ENCODE measurements around the gene UVRAG.

UVRAG gene

DNA sequence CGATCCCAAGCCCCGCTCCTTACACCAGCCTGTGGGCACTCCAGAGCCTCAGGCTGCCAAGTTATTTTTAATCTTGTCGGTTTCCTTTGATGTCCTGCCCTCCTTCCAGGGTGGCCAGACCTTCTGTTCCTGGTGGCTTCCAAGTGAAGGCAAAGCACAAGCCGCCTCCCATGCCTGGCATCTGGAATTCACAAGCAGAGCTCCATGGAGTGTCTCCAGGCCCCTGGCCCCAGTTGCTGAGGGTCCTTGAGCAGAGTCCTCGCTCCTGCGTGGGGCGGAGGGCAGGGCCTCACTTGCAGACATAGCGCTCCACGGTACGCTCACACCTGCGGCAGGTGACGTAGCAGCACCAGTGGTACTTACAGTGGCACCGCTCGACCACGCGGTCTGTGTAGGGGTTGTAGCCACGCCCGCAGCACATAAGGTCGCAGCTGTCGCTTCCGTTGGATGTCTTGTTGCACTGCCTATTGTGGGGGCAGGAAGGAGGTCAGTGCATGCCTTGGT, 371.8 kb downstream of the UVRAG start:
- no peak overlapping the region for H3K27ac ChIP-seq (replicated peaks)
- no peak for DNase-seq (ENCODE audit: low read depth in 1 of 2, low spot score in 1 of 2)
- TF ChIP-seq POLR2AphosphoS5 (IDR thresholded peaks at IDR 0.05; ENCODE audit: low read depth) (no peak), SPI1 (IDR thresholded peaks at IDR 0.05; ENCODE audit: borderline replicate concordance, low read depth) (no peak), GABPA (IDR thresholded peaks at IDR 0.05; ENCODE audit: low read depth) (no peak)
- TF ChIP-seq, protein P1, sequence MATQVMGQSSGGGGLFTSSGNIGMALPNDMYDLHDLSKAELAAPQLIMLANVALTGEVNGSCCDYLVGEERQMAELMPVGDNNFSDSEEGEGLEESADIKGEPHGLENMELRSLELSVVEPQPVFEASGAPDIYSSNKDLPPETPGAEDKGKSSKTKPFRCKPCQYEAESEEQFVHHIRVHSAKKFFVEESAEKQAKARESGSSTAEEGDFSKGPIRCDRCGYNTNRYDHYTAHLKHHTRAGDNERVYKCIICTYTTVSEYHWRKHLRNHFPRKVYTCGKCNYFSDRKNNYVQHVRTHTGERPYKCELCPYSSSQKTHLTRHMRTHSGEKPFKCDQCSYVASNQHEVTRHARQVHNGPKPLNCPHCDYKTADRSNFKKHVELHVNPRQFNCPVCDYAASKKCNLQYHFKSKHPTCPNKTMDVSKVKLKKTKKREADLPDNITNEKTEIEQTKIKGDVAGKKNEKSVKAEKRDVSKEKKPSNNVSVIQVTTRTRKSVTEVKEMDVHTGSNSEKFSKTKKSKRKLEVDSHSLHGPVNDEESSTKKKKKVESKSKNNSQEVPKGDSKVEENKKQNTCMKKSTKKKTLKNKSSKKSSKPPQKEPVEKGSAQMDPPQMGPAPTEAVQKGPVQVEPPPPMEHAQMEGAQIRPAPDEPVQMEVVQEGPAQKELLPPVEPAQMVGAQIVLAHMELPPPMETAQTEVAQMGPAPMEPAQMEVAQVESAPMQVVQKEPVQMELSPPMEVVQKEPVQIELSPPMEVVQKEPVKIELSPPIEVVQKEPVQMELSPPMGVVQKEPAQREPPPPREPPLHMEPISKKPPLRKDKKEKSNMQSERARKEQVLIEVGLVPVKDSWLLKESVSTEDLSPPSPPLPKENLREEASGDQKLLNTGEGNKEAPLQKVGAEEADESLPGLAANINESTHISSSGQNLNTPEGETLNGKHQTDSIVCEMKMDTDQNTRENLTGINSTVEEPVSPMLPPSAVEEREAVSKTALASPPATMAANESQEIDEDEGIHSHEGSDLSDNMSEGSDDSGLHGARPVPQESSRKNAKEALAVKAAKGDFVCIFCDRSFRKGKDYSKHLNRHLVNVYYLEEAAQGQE (IDR thresholded peaks at IDR 0.05; ENCODE audit: insufficient replicate concordance, low read depth) = no peak
- TF ChIP-seq, protein P2, sequence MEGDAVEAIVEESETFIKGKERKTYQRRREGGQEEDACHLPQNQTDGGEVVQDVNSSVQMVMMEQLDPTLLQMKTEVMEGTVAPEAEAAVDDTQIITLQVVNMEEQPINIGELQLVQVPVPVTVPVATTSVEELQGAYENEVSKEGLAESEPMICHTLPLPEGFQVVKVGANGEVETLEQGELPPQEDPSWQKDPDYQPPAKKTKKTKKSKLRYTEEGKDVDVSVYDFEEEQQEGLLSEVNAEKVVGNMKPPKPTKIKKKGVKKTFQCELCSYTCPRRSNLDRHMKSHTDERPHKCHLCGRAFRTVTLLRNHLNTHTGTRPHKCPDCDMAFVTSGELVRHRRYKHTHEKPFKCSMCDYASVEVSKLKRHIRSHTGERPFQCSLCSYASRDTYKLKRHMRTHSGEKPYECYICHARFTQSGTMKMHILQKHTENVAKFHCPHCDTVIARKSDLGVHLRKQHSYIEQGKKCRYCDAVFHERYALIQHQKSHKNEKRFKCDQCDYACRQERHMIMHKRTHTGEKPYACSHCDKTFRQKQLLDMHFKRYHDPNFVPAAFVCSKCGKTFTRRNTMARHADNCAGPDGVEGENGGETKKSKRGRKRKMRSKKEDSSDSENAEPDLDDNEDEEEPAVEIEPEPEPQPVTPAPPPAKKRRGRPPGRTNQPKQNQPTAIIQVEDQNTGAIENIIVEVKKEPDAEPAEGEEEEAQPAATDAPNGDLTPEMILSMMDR (IDR thresholded peaks at IDR 0.05; ENCODE audit: insufficient read depth, low read length) = no peak
- no peaks in the 10 kb centered on the region for H3K27me3 ChIP-seq (ENCODE audit: insufficient read depth, poor library complexity, severe bottlenecking)
- no peak overlapping the region for H3K4me3 ChIP-seq (replicated peaks; ENCODE audit: insufficient read depth, low read length)

DNA sequence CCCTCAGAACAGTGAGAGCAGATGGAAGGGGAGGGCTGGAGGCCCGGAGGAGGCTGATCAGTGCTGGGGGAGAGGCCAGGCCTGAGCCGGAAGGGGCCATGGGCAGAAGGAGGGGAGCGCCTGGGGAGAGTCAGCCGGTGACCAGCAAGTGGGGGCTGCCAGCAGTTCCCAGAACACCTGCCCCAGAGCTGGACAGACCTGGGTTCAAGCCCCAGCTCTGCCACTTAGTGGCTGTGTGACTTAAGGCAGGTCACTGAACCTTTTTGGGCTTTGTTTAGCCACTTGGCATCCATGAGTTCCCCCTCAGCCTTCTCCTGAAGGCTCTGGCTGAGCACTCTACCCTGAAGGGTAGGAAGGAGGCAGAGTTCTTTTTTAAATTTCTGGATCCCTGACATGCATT, 373.9 kb downstream of the UVRAG start:
- no peak for DNase-seq (ENCODE audit: low read depth in 1 of 2, low spot score in 1 of 2)
- Histone ChIP-seq H3K4me3 (replicated peaks; ENCODE audit: insufficient read depth, low read length) (no peak overlapping the region), H3K27ac (replicated peaks) (no peak overlapping the region), H3K27me3 (ENCODE audit: insufficient read depth, poor library complexity, severe bottlenecking) (no peaks in the 10 kb centered on the region)
- TF ChIP-seq, protein P1 (IDR thresholded peaks at IDR 0.05; ENCODE audit: insufficient replicate concordance, low read depth) = no peak
- TF ChIP-seq, protein P2 (IDR thresholded peaks at IDR 0.05; ENCODE audit: insufficient read depth, low read length) = no peak
- no peak for TF ChIP-seq POLR2AphosphoS5 (IDR thresholded peaks at IDR 0.05; ENCODE audit: low read depth)
- no peak for TF ChIP-seq GABPA (IDR thresholded peaks at IDR 0.05; ENCODE audit: low read depth)
- TF ChIP-seq SPI1 (IDR thresholded peaks at IDR 0.05; ENCODE audit: borderline replicate concordance, low read depth) = no peak

DNA sequence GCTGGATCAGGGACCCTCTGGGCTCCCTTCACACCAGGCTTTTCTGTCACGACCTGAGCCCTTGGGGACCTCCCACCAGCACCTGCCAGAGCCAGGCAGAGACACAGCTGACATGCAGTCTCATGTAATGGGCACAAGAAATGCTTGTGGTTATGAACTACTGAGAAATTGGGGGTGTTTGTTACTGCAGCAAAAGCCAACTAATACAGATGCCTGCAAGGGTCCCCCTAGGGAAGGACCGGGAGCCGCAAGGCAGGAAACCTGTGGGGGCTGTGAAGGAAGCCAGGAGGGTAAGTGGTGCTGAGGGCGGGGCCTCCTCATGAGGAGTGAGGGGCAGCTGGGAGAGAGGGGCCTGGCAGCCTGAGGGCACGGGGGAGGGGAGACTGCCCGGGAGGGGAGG, 374.7 kb downstream of the UVRAG start:
- no peak for TF ChIP-seq SPI1 (IDR thresholded peaks at IDR 0.05; ENCODE audit: borderline replicate concordance, low read depth)
- TF ChIP-seq, protein P2 (IDR thresholded peaks at IDR 0.05; ENCODE audit: insufficient read depth, low read length) = no peak
- no peak for TF ChIP-seq POLR2AphosphoS5 (IDR thresholded peaks at IDR 0.05; ENCODE audit: low read depth)
- no peak for TF ChIP-seq GABPA (IDR thresholded peaks at IDR 0.05; ENCODE audit: low read depth)
- TF ChIP-seq, protein P1 (IDR thresholded peaks at IDR 0.05; ENCODE audit: insufficient replicate concordance, low read depth) = no peak
- Histone ChIP-seq H3K4me3 (replicated peaks; ENCODE audit: insufficient read depth, low read length) (no peak overlapping the region), H3K27ac (replicated peaks) (no peak overlapping the region), H3K27me3 (ENCODE audit: insufficient read depth, poor library complexity, severe bottlenecking) (no peaks in the 10 kb centered on the region)
- DNase-seq (ENCODE audit: low read depth in 1 of 2, low spot score in 1 of 2) = no peak

Data from HL-60 (cell line).